Ishikawa (cell line): ENCODE results near the gene ILK.

ENCODE experiments used
- TEAD4 ChIP-seq: IDR thresholded peaks from 2 replicates; pipeline ENCODE4 v1.6.1; 2012
- YY1 ChIP-seq: IDR thresholded peaks from 2 replicates; pipeline ENCODE4 v1.6.1; 2012; ENCODE audit warnings: low read depth

GRCh38 chr11:6653097-6653496 lies 49.5 kb downstream of the ILK start:
- TF ChIP-seq YY1: no peak
- no peak for TF ChIP-seq TEAD4
